HFFc6 (cell line): ENCODE data around the gene RAB1B. TPM values are rescaled to one million over a fixed set of nuclear protein-coding genes. Genes with fewer than 3 reads are reported as not detected.
"Not testable (repeated sequence)": the region's sequence is repeated elsewhere in the genome, so short reads cannot be mapped to it uniquely, and the experiment has no call there.

Experiments
- DNase-seq: peaks from one replicate; pipeline ENCODE4 v3.0.0-alpha.2; 2018
- H3K27ac Mint-ChIP-seq: 2 replicates; pipeline ENCODE4 v1.8.0; 2020; ENCODE audit warnings: mild to moderate bottlenecking, mixed read lengths
- H3K27me3 Mint-ChIP-seq: 2 replicates; pipeline ENCODE4 v1.8.0; 2021; ENCODE audit warnings: mild to moderate bottlenecking, moderate library complexity, mixed read lengths; ENCODE audit not compliant: insufficient read depth
- H3K36me3 Mint-ChIP-seq: 2 replicates; pipeline ENCODE4 v1.8.0; 2021; ENCODE audit warnings: low read depth, mixed read lengths
- H3K4me1 Mint-ChIP-seq: 2 replicates; pipeline ENCODE4 v1.8.0; 2020; ENCODE audit warnings: low read depth, mixed read lengths
- H3K4me3 Mint-ChIP-seq: 2 replicates; pipeline ENCODE4 v1.8.0; 2020; ENCODE audit warnings: mild to moderate bottlenecking, moderate library complexity, mixed read lengths
- H3K9me3 Mint-ChIP-seq: 2 replicates; pipeline ENCODE4 v1.8.0; 2020; ENCODE audit warnings: mild to moderate bottlenecking, mixed read lengths
- CTCF ChIP-seq: fragments of 200-600 bp; sonication (generic); IDR thresholded peaks from 2 replicates; pipeline ENCODE4 v1.5.0; 2021; ENCODE audit warnings: antibody characterized with exemption, mild to moderate bottlenecking
- total RNA-seq, 6 experiments: library from RNA; stranded (reverse); fragmentation: NEBNext Ultra II Directional; extraction: Animal tissue kit (Norgen Biotek cat#: 25700); gene quantifications; 2 replicates in 1 of 6; 3 replicates in 5 of 6; pipeline ENCODE4 v1.2.3, GENCODE V29; 2021

Gene RAB1B
- total RNA-seq, 6 experiments from 2014 or later: 220 to 272 (median 246) TPM

- no peak for DNase-seq
- H3K4me1 Mint-ChIP-seq: peaks cover 4% of the 10 kb centered on the region; the same call in 1 of the 2 replicates
- H3K36me3 Mint-ChIP-seq: peaks cover 22% of the 10 kb centered on the region; the same call in 1 of the 2 replicates
- no peaks in the 10 kb centered on the region; the same call in 1 of the 2 replicates for H3K27me3 Mint-ChIP-seq
- H3K4me3 Mint-ChIP-seq: no peak overlapping the region
- H3K9me3 Mint-ChIP-seq: no peaks in the 10 kb centered on the region
- TF ChIP-seq CTCF: no peak
- no peak overlapping the region for H3K27ac Mint-ChIP-seq
Observed at GRCh38 chr11:66275396-66275795, 7.0 kb downstream of the RAB1B start.

DNA sequence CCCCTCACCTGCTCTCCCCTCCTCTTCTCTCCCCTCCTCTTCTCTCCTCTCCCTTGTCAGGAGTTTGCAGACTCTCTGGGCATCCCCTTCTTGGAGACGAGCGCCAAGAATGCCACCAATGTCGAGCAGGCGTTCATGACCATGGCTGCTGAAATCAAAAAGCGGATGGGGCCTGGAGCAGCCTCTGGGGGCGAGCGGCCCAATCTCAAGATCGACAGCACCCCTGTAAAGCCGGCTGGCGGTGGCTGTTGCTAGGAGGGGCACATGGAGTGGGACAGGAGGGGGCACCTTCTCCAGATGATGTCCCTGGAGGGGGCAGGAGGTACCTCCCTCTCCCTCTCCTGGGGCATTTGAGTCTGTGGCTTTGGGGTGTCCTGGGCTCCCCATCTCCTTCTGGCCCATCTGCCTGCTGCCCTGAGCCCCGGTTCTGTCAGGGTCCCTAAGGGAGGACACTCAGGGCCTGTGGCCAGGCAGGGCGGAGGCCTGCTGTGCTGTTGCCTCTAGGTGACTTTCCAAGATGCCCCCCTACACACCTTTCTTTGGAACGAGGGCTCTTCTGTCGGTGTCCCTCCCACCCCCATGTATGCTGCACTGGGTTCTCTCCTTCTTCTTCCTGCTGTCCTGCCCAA lies 7.7 kb downstream of the RAB1B start:
- H3K4me1 Mint-ChIP-seq: peaks cover 8% of the 10 kb centered on the region

DNA sequence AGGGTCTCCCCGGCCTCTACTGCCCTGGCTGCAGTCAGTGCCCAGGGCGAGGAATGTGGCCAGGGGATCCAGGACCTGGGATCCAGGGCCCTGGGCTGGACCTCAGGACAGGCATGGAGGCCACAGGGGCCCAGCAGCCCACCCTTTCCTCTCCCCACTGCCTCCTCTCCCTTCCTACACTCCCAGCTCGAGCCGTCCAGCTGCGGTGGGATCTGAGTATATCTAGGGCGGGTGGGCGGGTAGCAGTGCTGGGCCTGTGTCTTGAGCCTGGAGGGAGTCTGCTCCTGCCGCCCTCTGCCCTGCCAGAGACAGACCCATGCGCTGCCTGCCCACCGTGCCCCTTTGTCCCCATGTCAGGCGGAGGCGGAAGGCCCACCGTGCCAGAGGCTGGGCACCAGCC lies 8.2 kb downstream of the RAB1B start:
- H3K36me3 Mint-ChIP-seq: peaks cover 18% of the 10 kb centered on the region; the same call in 1 of the 2 replicates
- H3K4me1 Mint-ChIP-seq: peaks cover 14% of the 10 kb centered on the region
- H3K27me3 Mint-ChIP-seq, DNase-seq, H3K27ac Mint-ChIP-seq, H3K9me3 Mint-ChIP-seq, H3K4me3 Mint-ChIP-seq: not testable (repeated sequence)

More for the DNA sequence above, 7.7 kb downstream of the RAB1B start:
- Mint-ChIP-seq H3K36me3 (peaks cover 18% of the 10 kb centered on the region; the same call in 1 of the 2 replicates), H3K27me3 (peaks cover 4% of the 10 kb centered on the region), H3K4me3 (no peak overlapping the region), H3K27ac (no peak overlapping the region), H3K9me3 (no peaks in the 10 kb centered on the region)
- DNase-seq: no peak
- TF ChIP-seq CTCF: no peak

DNA sequence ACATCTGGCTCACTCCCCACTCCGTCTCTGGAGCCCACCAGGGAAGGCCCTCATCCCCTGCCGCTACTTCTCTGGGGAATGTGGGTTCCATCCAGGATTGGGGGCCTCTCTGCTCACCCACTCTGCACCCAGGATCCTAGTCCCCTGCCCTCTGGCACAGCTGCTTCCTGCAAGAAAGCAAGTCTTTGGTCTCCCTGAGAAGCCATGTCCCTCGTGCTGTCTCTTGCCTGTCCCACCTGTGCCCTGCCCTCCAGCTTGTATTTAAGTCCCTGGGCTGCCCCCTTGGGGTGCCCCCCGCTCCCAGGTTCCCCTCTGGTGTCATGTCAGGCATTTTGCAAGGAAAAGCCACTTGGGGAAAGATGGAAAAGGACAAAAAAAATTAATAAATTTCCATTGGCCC lies 8.6 kb downstream of the RAB1B start:
- Mint-ChIP-seq H3K4me1 (peaks cover 16% of the 10 kb centered on the region), H3K27ac (peak overlapping the region; percentile 24; the same call in 1 of the 2 replicates), H3K36me3 (peaks cover 13% of the 10 kb centered on the region; the same call in 1 of the 2 replicates)
- H3K4me3 Mint-ChIP-seq, DNase-seq, H3K27me3 Mint-ChIP-seq, H3K9me3 Mint-ChIP-seq: not testable (repeated sequence)

- DNase-seq: no peak
- H3K27me3 Mint-ChIP-seq: peaks cover 8% of the 10 kb centered on the region
- H3K36me3 Mint-ChIP-seq: peaks cover 7% of the 10 kb centered on the region; the same call in 1 of the 2 replicates
- H3K9me3 Mint-ChIP-seq: no peaks in the 10 kb centered on the region
- peaks cover 16% of the 10 kb centered on the region for H3K4me1 Mint-ChIP-seq
- H3K4me3 Mint-ChIP-seq: peak within 1 kb of the TSS; percentile 71
- H3K27ac Mint-ChIP-seq: peak within 1 kb of the TSS; percentile 55; the same call in 1 of the 2 replicates
- TF ChIP-seq CTCF: no peak
Observed at GRCh38 chr11:66277471-66278362, 9.3 kb downstream of the RAB1B start, which contains the start of gene CNIH2. Gene CNIH2, plus strand, starts transcription at chr11:66278175. Its CDS starts 282 bp downstream, at chr11:66278457.

GRCh38 chr11:66278363-66279091 lies 10.1 kb downstream of the RAB1B start:
- Mint-ChIP-seq H3K36me3 (peaks cover 2% of the 10 kb centered on the region; the same call in 1 of the 2 replicates), H3K4me1 (peaks cover 16% of the 10 kb centered on the region), H3K27ac (peak overlapping the region; percentile 55; the same call in 1 of the 2 replicates), H3K4me3 (peak overlapping the region; percentile 71), H3K27me3 (peaks cover 8% of the 10 kb centered on the region), H3K9me3 (no peaks in the 10 kb centered on the region)
- no peak for TF ChIP-seq CTCF
- DNase-seq: peak; percentile 28
